ENCODE data around the gene CHD2.

CHD2 gene

DNA sequence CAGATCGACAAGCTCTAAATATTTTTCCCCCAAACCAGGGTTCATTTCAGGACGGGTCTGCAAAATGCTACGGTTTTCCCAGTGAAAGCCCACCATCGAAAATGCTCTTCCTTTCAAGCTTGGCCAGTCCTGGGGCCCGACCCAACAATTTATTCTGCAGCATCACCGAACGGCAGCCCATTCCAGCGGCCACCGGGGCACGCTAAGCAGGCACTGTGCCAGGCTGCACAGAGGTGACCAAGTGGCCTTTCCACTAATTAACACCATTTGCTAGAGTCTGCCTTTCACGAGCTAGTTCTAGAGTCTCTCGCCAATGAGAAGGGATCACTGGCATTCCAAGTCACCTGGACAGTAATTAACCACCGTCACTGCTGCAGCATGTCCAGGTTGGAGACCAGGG lies 174.5 kb downstream of the CHD2 start:
- H3K36me3 Mint-ChIP-seq (ENCODE audit: low read depth) = no peaks in the 10 kb centered on the region
- peaks cover 15% of the 10 kb centered on the region for H3K4me1 Mint-ChIP-seq (ENCODE audit: low read depth)
- no peak overlapping the region for H3K27ac Mint-ChIP-seq
- peaks cover 76% of the 10 kb centered on the region for H3K27me3 Mint-ChIP-seq
- H3K4me3 Mint-ChIP-seq = no peak overlapping the region
- H3K9me3 Mint-ChIP-seq = no peaks in the 10 kb centered on the region

DNA sequence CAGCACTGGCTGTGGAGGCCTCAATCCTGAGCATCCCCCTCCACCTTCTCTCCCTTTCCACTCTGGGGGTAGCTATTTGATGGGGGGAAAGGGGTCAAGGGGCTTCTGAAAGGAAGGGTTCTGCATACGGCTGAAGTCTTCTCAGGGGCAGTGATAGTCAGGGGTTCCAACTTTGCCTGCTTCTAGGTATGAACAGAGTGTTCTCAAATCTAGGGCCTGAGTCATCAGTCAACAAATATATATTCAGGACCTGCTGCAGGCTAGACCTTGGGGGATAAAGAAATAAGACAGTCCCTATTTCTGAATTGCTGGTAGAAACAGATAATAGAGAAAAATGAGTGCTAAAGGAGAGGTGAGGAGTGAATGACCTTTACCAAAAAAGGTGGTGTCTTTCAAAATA lies 176.1 kb downstream of the CHD2 start:
- H3K27ac Mint-ChIP-seq = no peak overlapping the region
- peaks cover 69% of the 10 kb centered on the region for H3K27me3 Mint-ChIP-seq
- H3K9me3 Mint-ChIP-seq = no peaks in the 10 kb centered on the region
- no peaks in the 10 kb centered on the region for H3K36me3 Mint-ChIP-seq (ENCODE audit: low read depth)
- H3K4me3 Mint-ChIP-seq = no peak overlapping the region
- peaks cover 15% of the 10 kb centered on the region for H3K4me1 Mint-ChIP-seq (ENCODE audit: low read depth)

DNA sequence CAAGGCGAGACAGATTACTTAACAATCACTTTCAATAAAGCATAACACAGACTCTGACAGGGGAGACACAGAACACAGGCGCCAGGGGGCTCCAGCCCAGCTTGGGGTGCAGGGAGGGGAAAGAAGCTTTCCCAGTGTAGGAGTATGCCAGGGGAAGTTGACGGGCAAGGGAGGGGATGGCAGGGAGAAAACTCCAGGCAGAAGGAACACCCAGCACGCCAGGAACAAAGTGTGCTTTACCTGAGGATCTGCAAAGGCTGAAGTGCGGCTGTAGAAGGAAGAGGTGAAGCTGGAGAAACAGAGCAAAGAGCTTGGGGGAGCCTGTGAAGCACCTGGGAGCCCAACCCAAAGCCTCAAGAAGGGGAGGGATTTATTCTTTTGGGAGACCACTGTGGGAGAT lies 176.8 kb downstream of the CHD2 start:
- Mint-ChIP-seq H3K27ac (no peak overlapping the region), H3K36me3 (ENCODE audit: low read depth) (no peaks in the 10 kb centered on the region), H3K27me3 (peaks cover 69% of the 10 kb centered on the region), H3K9me3 (no peaks in the 10 kb centered on the region), H3K4me3 (no peak overlapping the region), H3K4me1 (ENCODE audit: low read depth) (peaks cover 14% of the 10 kb centered on the region)

Data from stimulated activated naive CD8-positive, alpha-beta T cell treated with anti-CD3 and anti-CD28 coated beads, Interleukin-15, Interleukin-2, amounts not matched to agents 100 ng/mL and 50 ng/mL, for 24 hours (primary cell).